TTC549 (cell line): ENCODE data around the gene MATN1.

Source experiments
- FAIRE-seq: peaks from 2 replicates; lab custom pipeline; 2012; peaks lifted over from hg19 to GRCh38; lab: Jason Lieb, UNC

The MATN1 gene

DNA sequence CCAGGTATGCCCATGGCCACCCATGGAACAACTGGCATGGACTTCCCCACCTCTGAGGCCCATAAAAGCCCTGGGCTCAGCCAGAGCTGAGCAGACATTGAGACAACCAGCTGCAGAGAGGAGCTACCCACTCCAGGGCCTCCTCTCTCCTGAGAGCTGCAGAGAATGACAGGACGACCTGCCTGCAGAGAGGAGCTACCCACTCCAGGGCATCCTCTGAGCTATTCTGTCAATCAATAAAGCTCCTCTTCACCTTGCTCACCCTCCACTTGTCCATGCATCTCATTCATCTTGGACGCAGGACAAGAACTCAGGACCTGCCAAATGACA is 43.4 kb downstream of the MATN1 start:
- FAIRE-seq, result no peak

DNA sequence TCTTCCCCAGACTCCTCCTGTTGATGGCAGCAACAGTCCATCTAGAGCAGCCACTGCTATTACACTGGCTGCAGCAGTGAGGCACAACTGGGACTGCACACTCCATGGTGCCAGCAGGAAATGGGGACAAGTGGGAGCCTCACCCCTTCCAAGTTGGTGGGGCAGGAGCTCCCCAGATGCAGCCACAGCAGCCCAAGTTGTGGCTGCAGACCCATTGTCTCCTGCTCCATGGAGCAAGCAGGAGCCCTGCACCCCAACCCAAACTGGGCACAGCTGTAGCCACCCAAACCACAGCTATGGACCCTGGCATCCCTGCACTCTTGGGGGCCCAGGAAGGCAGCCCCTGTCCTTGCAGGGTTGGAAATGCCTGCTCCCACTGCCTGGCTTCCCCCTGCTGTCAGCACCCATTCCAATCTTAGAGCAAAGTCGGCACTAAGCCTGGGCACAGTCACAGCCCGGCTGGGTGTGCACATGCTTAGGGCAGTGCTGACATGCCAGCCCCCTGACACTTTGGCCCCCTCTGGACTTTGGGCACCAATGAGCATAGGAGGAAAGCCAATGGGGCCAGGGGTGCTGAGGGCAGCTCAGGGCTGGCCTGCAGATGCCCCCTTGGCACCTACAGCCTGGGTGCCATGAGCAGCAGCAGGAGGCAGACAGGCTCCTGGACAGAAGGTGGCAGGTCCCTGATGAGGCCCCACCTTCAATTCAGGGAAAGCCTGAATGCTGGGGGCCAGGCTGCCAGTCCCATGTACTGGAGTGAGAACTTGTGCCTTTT is 44.0 kb downstream of the MATN1 start:
- no peak for FAIRE-seq

DNA sequence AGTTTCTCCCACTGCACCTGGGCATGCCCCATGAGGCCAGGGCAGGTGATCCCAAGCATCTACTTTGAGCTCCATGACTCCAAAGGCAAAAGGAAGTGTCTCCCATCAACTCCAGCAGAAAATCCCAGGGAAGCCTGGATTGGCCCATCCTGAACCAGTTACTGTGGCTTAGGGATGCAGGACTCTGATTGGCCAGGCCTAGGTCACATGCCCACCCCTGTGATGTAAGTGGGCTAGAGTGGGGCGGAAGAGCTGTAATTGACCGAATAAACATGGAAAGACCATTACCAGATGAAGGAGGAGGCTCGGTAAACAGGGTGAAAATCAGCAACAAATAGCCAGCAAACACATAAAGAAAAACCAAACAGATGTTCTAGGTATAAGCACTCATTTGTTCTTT is 45.2 kb downstream of the MATN1 start:
- no peak for FAIRE-seq

DNA sequence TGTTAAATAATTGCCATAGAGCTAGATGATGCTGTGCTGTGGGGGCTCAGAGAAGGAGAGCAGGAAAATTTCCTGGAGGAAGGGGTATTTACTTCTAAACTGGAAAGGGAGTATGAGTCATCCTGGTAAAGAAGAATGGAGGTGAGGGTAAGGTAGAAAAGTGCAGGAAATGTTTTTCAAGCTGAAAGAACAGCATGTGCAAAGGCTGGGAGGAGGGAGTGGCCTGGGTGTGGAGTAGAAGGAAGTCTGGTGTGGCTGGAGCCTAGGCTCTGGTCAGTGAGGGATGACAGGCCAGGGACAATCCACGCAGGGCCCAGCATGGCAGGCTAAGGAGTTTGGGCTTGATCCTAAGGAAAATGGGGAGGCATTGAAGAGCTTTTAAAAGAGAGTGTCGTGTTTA is 45.9 kb downstream of the MATN1 start:
- FAIRE-seq, result no peak

DNA sequence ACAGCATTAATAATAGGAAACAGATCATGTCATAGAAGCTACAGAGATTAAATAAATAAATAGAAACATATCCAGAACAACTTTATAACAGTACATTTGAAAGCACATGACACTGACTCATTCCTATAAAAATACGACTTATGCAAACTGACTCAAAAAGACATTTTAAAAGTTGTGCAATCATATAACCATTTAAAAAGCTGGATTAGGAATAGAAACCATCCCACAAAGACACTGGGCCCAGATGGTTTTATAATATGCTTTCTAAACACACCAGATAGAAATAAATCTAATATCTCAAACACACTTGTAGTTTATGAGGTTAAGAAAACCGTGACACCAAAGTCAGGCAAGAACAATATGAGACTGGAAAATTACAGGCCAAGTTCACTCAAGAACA is 47.6 kb downstream of the MATN1 start:
- FAIRE-seq, result no peak

DNA sequence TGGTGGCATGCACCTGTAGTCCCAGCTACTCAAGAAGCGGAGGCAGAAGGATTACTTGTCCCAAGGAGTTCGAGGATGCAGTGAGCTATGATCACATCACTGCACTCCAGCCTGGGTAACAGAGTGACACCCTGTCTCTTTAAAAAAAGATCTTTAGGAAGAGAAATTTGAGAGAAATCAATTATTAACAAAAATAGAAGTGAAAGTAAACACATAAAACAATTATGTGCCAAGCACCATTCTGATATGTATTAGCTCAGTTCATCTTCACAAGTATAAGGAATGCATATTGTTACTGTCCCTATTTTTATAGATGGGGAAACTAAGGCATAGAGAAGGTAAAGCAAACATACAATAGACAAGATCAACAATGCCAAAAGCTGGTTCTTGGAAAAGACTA is 48.1 kb downstream of the MATN1 start:
- FAIRE-seq, result no peak

DNA sequence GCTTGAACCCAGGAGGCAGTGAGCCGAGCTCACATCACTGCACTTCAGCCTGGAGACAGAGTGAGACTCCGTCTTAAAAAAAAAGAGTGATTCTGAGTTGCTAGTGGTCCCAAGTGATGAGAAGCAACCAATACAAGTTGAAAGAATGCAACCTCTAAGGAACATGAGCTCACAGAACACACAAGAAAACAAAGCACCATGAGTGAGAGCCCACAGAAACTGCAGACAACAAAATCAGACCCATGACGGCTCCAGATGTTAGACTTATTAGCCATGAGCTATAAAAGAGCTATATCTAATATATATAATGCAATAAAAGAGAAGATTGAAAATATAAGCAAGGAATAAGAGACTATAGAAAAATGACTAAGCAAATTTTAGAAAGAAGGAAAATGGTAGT is 50.0 kb downstream of the MATN1 start:
- FAIRE-seq, result no peak

DNA sequence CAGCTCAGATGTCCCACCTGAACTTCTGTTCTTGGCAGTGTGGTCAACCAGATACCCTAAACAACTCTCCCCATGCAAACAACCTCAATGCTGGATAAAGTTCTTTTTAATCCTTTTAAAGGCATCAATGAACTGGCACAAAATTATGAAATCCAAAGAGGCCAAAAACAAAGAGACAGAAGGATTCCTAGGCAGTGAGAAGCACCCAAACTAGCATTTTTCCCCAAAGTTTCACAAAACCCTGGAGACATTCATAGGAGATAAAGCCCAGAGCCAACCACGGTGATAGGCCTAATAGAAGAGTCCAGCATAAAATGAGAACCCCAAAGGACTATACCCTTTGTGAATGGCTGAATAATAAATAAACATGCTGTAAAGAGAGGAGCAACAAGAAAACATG is 50.7 kb downstream of the MATN1 start:
- no peak for FAIRE-seq

DNA sequence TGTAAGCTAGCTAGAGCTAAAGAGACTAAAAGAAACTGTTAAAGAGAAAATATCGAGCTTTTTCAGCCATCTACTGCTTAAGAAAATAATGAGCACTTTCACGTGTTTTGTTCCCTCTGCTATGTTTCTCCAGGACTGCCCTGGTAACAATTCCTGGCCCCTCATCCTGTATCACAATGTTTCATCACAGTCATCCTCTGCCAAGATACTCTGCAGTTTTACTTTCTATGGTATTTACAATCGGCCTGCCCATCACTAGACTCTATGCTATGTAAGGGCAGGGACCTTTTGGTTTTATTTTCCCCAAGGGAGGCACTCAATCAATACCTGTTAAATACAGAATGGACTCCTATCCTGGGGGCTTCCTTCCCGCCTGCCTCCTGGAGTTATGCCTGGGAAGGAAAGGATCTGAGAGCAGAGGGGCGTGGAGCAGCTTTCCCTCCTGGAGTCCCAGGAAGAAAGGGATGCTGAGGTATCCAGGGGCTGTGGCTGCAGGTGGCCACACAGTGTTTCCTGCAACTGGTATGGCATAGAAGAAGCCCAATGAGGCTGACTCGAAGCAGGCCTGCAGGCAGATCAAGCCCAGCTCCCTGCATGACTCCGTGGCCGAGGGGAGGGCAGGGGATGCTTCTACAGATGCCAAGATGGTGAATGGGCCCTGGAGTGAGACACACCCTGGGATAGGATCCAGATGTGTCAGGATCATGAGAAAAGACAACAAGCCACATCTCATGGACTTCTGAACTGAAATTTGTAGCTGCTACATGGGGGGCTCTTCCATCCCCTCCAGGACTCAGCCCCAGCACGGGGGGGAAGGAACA is 52.9 kb downstream of the MATN1 start:
- FAIRE-seq, result no peak

DNA sequence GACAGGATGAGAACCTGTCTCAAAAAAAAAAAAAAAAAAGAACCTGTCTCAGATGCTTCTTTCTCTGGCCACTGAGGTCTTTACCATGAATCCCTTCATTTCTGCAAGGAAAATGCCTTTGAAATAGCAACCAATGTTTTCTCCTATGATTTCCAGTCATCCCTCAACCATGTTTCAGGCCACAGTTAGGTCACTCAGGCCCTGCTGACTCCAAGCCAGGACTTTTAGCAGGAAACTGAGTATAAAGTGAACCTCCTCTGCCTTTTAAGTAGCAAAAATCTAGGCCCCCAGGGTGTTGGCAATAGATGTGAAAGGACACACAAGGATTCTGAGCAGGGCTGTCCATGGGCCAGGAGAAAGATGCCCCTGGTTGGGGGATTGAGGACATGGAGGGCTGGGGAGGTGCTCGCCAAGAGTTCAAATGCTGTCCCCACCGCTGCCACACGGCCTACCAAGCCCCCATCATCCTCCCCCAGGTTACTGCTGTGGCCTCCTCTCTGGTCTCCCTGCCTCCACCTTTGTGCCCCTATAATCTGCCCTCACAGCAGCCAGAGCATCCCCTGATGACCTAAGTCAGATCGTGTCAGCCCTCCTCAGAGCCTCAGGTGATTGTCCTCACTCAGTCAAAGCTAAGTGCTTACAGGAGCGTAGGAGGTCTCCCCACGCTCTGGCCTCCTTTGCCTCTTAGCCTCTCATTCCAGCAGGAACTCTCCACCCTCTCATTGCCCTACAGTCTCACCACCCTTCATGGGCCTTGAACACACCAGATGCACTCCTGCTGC is 54.6 kb downstream of the MATN1 start:
- FAIRE-seq, result no peak

DNA sequence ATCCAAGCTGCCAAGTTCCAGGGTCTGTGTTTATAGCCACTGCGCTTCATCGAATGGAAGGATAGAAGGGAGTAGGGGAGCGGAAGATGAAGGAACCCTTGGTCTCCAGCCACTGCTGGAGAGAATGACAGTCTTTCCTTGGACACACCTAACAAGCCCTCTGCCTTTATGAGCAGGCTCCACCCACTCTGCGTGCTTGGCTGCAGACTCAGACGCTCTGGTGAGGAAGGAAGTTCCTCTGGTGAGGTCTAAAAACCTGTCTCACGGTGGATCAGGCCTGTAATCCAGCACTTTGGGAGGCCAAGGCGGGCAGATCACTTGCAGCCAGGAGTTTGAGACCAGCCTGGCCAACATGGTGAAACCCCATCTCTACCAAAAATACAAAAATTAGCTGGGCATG is 55.4 kb downstream of the MATN1 start:
- FAIRE-seq, result no peak

DNA sequence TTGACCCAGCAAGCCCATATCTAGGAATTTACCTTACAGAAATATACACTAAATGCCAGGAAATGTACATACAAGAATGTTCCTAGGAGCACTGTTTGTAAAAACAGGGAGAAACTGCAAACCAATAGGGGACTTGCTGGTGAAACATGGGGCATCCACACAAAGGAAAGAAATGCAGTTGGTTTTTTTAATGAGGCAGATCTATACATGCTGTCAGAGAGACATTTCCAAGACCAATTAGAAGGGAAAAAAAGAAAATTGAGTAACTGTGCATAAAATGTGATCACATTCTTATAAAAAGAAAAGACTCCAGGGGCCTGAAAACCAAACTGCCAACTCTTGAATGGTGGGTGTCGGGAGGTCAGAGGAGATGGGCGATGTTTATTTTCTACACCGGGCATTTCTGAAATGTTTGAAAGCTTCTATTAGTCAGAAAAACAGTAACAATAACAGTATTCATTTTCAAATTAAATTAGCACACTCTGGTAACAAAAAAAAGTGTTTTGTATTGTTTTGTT is 56.6 kb downstream of the MATN1 start:
- FAIRE-seq, result no peak

DNA sequence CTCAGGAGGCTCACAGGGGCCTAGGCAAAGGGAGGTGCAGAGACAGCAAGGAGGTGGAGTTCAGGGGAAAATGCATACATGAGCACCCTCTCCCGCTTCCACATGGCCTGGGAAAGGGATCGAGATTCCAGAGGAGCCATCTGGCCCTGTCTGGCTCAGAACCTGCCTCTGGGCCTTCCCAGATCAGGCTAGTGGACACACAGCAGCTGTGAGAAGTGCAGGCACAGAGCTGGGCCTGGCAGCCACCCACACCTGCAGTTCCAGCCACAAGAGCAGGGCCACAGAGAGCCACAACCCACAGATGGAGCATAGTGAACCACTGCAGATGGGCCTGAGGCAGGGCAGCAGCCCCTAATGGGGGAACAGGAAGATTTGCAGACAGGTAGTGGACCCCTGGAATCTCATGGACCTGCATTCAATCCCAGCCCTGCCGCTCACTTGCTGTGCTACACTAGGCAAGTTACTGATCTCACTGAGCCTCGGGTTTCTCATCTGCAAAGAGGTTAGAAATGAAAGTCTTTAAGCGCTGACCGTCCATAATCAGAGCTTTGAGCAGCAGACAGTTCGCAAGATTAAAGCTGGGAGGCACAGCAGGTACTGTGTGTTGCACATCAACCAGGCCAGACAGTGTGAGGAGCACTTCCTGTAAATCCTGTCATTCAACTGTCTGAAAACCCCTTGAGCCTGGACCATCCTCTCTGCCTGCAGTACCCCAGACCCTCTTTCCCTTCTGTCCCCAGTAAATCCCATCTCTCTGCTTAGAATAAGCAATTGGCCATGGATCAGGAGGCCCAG is 58.0 kb downstream of the MATN1 start:
- no peak for FAIRE-seq

DNA sequence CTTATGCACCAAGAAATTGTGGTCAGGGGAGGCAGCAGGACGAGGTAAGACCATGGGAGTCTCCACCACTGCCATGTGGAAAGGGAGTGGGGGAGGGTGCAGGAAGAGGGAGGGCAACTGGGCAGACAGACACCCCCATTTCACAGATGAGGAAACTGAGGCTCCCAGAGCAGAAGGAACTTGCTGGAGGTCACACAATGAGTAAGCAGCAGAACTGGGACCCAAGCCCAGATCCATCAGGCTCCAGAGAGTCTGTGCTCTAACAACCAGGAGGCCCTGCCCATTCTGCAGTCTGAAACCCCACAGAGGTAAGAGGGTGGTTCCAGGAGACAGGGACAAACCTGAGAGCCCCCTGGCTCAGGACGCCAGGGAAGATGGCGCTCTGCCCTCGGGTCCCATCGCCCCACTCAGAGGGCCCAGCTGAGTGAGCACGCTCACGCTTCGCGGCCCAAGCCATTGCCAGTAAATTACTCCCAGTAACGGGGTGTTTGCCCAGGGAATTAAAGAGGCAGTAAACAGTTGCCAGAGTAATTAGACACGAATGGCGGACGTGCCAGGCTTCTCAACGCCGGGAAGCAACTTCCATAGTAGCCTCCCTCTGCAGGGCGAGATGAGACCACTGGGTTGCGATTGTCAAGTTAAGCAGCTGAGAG is 59.2 kb downstream of the MATN1 start:
- no peak for FAIRE-seq

DNA sequence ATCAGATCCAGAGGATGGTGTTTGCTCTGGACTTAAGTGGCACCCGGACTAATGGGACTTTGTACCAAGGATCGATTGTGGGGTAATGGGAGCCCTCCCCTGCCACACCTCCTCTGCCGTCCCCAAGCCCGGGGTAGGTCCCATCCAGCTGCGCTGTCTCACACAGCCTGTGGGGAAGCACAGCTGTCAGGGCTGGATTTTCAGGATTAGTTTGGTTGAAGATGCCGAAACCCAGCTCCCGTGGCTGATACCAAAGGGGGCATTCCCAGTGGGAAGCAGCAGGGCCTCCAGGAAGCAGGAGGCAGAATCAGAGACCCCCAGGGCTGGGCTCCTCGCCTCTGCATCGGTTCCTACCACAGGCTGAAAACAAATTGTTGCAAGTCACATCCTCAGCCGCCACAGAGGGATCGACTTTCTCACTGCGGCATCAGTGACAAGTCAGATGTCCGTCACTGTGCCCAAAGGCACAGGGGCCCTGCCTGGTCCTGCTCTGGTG is 59.7 kb downstream of the MATN1 start:
- FAIRE-seq, result no peak

DNA sequence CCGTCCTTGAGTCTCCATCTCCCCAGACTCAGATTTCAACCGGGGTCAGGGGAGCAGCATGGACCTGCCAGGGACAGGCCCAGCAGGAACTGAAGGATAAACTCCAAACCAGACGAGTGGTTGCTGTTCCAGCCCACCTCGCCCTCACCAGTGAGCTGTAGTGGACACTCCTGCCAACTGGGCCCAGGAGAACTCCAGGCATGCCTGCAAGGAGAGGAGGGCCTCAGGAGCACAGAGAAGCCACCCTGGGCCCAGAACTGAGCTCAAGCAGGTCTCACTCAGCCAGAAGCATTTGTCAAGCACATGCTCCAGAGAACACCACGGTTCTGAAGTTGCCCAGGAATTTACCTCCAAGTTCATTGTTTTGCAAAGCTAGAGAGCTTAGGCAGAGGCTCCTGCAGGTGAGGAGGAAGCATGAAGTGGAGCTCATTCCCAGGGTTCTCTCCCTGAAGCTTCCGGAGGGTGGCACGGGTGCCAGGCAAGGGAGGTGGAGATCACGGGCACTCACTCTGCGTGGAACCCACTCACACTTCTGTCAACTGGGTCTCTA is 61.0 kb downstream of the MATN1 start:
- no peak for FAIRE-seq

DNA sequence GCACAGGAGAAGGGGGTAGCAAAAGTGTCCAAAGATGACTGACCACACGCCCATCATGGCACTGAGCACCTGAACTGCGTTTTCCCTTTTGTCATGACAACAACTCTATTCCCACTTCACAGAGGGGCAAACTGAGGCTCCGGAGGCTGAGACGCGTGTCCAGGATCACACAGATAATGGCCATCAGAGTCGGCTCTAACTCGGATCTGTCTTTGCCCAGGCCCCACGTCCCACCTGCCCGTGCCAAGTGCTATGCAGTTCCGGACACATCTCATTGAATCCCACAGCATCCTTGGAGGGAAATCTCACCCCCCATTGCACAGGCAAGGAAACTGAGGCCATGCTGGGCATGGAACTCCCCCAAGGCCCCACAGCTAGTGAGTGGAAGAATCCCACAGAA is 62.1 kb downstream of the MATN1 start:
- FAIRE-seq, result no peak
